ENCODE measurements around the gene PICK1.
"Not testable (repeated sequence)": the region's sequence is repeated elsewhere in the genome, so short reads cannot be mapped to it uniquely, and the experiment has no call there.

Gene PICK1

GRCh38 chr22:38118747-38119146 lies 61.5 kb downstream of the PICK1 start:
- not testable (repeated sequence) for DNase-seq

- DNase-seq = no peak
Measured at GRCh38 chr22:38120359-38121110, 63.3 kb downstream of the PICK1 start.

- no peak for DNase-seq
Measured at GRCh38 chr22:38122616-38123015, 65.4 kb downstream of the PICK1 start.

- DNase-seq = no peak
Measured at GRCh38 chr22:38124236-38124974, 67.2 kb downstream of the PICK1 start.

- no peak for DNase-seq
Measured at GRCh38 chr22:38125038-38125610, 67.9 kb downstream of the PICK1 start.

All from activated CD8-positive, alpha-beta memory T cell treated with anti-CD3 and anti-CD28 coated beads, Interleukin-2, amount 50 U/mL, for 48 hours (primary cell).